ENCODE measurements around the gene COL5A2.

- TF ChIP-seq POLR2A (IDR thresholded peaks at IDR 0.05): no peak
- no peak for TF ChIP-seq POLR2AphosphoS5 (IDR thresholded peaks at IDR 0.05)
- no peak for TF ChIP-seq CTCF (IDR thresholded peaks at IDR 0.05)
Observed at GRCh38 chr2:189125195-189125594, 54.4 kb downstream of the COL5A2 start.
